ENCODE measurements around the gene PIEZO2.
"Not testable (repeated sequence)": the region's sequence is repeated elsewhere in the genome, so short reads cannot be mapped to it uniquely, and the experiment has no call there.

PIEZO2 gene

DNA sequence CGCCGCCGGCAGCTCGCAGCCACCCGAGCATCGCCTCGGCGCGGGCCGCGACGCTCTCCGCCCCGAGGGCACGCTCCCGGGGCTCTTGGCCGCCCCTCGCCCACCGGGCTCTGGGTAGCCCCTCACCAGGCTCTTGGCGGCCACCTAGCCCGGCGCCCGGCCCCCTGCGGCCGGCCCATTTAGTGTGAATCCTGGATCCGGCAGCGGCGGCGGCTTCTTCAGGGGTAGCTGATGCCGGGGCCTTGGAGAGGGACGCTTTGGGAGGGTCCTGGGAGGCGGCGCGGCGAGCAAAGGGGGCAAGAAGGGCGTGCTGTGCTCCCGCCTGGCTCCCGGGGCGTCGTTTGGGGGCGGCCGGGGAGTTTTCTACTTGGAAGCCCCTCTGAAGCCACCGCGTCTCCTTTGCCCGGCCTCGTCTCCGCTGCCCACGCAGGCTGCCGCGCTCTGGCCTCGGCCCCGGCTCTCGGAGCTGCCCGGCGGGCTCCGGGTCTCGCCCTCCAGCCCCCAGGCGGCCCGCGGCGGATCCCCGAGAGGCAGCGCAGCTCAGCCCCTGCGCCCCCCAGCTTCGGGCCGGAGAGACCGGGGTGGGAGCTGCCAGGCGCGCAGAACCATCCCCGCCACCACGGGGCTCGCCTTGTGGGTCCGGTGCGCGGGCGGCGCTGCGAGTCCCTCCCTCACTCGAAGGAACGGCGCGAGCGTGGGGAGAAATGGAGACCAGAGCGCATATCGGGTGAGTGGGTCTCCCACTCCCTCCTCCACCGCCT, 509 bp downstream of the PIEZO2 start:
- no peak for DNase-seq

DNA sequence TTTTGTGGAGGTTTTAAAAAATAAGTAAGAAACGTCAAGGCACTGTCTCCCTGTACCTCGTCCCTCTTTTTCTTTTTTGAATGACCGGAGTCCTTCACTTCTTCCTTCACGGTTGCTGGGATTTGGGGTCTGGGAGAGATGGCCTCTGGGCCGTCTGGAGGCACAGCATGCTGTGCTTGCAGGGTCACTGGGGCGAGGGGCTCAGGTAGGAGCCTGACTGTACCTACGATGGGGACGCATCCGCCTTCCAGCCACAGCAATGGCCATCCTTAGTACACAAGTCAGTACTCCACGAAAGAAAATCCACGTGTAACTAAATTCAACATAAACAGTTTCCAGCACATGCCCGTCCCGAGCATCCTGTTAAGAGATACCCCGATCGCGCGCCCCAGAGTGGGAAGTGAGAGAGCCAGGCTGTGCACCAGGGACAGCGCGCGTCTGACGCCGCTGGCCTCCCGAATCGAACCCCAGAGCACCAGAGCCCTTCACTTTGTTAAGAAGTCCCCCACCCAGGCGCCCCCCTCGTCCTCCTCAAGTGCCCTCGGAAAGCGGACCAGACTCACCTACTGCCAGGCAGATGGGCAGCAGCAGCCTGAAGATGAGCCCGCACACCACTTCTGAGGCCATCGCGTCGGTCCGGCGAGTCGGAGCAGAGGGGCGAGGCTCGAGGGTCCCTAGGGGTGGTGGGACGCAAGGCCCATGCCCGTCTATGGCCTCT, 1.2 kb downstream of the PIEZO2 start:
- DNase-seq: no peak

DNA sequence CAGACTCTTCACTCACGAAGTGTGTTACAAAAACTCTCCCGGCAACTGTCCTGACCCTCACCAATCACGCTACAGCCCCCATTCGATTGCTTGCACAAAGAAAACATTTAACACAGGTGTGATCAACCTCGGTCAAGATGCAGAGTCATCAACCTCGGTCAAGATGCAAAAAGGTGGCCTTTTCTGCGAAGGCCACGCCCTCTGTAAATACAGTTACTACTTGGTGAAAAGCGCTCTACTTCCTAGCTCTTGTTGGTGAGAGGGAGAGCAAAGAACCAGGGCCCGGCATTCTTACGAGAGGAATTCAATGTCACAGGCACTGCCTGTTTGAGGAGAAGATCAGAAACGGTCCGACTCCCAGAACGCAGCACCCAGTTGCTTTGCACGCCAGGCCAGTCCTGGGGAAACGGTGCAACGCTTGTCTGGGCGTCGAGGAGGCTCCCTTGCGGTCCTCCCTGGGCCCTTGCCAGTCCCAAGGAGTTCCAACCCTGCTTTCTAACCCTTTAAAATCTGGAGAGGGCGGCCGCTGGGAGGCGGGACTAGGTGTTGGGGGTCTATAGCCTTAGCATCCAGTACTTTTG, 1.9 kb downstream of the PIEZO2 start:
- no peak for DNase-seq

DNA sequence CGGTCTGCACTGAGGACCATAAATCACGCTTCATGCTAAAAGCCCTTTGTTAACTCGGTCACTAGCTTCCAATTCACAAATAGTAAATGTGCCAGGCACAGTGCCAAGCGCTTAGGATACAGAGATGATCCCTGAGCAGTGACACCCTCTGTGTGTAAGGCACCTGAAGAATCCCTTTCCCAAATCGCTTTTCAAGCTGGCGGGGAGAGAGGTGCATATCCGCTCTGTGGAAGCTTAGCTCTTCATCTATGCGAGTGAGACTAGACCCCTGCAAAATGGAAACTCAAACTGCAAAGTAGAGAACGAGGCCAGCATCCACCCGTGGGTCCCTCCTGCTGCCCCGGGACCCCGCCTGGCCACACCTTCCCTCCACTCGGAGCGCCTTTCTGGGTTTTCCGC, 2.4 kb downstream of the PIEZO2 start:
- DNase-seq: no peak

DNA sequence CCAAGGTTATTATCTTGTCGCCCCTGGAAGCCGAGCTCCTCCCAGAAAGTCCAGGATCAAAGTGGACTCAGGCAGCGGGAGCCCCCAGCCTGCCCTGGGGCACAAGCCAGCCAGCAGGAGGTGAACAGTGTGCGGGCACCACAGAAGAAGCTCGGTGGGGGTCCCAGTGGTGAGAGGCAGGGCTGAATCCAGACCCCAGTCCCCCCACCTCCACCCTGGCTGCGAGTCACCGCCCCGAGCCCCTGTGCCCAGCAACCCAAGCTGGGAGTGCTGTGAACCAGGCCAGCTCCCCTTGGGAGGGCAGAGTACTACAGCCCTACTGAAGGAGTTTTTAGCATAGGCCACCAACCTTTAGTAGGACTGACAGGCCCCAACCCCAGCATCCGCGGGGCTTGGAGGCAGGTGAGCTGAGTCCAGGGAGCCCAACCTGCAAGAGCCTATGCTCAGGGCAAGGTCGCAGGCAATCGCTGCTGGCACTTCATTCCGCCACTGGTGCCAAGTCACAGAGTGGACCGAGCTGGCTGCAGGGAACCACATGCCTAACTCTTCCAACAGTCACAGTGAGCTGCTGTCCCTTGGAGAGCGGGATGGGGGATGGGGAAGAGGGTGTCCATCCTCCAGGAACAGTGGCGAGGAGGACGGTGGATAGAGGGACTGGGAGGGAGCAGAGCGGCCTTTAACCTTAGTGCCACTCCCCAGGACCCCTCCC, 3.0 kb downstream of the PIEZO2 start:
- DNase-seq: no peak

DNA sequence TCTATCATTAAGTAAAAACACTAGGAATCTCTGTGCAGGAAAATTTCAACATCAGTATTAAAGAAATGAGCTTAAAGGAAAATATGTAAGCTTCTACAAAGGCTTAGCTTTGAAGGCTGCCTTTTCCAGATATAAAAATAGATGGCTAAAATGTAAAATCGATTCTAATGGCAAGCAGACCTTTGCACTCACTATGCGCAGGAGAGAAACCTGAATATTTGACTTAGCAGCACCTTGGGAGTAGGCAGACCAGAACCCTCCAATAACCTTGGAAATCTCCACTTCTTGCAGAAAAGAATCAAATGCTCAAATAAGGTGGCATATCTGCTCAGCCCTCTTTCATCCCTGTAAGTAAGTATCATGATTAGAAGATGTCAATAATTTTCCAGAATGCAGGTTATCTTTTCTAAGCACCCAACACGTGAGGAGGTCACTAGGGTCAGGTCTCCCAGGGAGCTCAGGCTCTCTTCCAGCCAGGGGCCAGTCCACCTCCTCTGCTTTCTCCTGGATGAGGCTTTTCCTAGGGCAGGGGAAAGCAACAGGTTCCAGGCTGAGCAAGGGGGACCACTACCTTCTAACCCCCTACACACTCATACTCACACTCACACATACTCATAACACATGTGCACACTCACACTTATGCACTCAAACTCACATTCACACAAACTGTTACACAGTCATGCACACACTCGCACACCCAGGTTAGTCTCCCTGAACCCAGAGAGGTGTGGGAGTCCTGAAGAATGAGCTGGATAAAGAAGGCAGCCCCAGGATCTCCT, 3.8 kb downstream of the PIEZO2 start:
- DNase-seq: no peak

DNA sequence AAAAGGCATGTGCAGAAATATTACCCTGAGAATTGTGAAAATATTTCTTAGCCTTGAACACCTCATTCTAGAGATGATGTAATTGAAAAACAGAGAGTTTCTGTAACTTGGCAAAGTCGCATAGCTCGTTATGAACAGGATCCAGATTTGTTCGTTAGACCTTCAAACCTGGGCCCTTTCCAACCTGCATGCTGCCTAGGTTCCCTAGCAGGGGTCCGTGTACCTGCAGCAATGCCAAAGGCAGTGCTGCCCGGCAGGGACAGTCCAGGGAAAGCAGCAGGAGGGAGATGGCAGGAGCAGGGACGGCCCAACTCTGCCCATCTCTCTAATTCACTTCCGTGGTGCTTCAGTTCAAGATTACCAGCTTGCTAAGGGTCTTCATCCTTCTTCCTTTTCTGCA, 12.0 kb downstream of the PIEZO2 start:
- no peak for DNase-seq

DNA sequence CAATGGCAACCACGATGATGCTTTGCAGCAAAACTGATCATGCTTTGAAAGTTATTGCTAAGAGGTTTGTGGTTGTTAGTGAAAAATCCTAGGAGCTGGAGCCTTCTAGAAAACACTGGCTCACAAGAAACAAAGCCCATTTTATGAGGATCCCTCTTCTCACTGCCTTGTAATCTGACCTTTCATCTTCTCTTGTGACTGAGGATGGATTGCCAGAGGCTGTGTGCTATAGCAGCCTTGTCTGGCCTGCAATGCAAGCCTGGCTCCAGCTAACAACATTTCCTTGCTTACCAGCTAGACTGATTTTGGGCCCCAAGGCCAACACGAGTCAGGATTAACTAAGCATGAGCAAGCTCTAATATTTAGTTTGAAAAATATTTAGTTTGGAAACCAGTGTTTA, 13.1 kb downstream of the PIEZO2 start:
- no peak for DNase-seq

DNA sequence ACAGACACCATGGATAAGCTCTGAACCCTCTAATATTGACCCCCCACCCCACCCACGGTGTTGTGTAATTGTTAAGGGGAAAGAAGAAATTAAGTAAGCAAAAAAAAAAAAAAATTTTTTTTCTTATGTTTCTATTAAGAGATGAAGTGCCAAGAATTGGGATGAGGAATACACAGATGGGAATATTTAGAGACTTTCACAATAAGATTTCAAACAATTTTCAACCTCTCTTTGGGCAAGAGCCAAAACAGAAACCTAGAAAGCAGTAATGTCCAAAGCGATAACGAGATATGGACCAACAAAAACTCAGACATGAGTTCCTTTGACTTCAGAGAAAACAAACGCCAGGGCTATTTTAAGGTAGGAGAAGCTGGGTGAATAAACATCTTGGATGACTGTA, 14.4 kb downstream of the PIEZO2 start:
- DNase-seq: no peak

DNA sequence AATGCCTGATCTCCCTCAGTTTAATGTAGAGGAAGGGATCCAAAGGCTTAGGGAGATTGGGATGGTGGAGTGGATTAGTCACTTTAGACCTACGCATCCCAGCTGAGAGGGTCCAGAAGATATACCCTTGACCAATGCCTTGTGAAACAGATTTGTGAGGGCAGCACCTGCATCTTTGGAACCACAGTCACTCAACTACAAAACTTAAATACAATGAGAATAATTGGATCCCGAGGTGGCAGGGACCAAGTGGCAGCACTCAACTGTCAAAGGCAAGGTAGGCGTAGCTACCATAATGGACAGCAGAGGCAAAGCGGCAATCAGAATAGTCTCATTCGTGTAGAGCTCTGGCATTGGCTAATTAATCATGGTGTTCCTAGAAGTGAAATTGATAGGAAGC, 20.3 kb downstream of the PIEZO2 start:
- DNase-seq: not testable (repeated sequence)

DNA sequence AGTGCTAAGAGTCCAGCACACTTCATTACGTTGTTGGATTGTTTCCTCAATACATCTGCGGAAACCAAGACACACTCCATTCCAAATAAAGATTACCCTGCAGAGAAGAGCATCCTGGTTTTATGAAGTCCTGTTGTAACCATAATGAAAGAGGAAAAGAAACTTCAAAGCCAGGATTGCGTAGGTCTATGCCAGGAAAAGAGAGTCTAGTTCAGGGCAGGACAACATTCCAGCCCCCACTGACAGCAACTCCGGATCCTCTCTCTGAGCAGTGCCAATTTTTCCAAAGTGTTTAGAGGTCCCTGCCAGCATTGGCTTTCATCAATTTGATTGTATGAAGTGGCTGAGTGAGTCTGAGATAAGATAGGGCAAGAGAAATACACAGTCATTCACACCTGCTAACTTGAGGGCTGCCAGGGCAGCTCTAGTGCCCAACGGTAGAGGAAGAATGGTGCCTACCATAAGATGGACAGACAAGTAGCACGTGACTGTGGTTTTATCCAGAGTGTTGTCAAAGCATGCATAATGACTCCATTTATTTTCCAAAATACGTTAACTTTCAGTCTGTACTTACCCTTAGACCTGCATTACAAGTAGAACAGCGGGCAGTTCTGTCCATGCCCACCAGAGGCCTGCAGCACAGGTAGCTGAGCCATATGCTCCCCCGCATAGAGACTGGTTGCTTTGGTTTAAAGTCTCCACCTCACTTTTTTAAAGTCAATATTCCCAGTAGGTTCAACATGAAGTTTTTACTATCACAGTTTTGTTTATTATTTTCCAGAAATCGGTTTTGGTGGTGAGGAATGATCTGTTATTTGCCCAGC, 23.7 kb downstream of the PIEZO2 start:
- no peak for DNase-seq

DNA sequence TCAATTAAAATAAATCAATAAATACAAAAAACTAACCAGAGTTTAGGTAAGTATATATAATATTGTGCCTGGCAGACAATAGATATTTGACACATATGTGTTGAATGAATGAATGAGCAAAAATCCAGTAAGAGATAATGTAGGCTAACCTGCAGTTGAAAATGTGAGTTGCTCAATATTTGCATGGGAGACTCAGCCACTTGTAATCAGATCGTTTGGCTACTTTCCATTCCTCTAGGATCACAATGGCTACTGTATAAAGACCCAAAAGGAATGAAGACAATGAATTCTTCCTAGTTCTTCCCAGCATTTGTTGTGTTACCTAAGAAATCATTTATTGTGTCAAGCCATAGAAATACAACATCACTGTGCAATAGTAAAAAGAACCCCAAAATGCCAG, 25.3 kb downstream of the PIEZO2 start:
- DNase-seq: no peak

DNA sequence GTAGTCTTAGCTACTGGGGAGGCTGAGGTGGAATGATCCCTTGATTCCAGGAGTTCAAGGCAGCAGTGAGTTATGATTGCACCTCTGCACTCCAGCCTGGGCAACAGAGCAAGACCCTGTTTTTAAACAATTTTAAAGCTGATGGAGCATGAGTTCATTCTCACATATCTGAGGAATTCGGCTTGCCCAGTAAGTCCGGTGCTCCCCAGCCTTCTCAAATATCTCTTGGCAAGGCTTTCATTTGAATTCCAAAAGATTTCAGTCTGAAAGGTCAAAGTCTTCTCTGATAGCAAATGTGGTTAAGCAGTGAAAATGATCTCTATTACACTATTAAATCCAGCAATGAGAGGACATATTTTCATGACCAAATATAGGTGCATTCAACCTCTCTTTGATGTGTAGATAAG, 27.9 kb downstream of the PIEZO2 start:
- DNase-seq: no peak

DNA sequence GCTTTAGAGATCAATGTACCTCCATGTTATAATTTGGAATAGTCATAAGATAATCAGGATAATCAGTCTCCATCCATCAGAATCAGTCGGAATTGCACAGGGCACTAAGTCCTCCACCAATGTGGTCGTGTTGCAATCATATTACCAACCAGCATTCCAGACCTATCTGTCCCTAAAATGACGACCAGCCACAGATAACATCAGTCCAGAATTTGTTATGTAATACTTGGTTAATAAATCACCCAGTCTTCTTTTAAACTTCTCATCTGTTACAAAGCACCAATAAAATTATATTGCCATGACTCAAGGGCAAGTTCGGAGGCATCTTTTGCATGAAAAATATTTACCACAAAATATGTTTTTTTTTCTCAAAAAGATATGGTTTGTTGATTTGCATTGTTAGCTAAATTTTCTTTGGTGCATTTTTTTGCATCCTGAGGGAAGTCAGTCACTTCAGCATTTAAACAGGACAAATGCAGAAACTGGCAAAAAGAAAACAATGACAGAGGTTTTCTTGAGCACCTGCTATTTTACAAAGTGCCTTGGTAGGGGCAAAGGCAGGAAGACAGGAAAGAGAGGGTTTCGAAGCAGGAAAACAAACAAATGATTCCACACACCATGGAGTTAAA, 29.3 kb downstream of the PIEZO2 start:
- no peak for DNase-seq

DNA sequence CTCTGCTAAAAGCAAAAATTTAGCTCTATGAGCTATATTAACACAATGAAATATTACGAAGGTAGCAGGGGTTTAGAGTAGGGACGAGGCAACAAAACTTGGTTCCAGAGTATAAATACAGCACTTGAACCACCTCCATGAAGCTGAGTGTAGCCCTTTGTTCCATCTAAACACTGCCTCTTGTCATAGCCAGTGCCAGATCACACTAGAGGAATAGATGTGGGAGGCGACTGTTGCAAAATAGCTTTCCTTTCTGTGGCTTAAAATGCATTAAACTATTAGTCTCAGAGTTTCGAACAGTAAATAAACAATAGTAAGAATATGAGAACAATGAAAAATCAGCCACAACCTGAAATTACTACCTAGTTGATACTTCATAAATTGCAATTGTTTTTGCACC, 29.8 kb downstream of the PIEZO2 start:
- DNase-seq: no peak

DNA sequence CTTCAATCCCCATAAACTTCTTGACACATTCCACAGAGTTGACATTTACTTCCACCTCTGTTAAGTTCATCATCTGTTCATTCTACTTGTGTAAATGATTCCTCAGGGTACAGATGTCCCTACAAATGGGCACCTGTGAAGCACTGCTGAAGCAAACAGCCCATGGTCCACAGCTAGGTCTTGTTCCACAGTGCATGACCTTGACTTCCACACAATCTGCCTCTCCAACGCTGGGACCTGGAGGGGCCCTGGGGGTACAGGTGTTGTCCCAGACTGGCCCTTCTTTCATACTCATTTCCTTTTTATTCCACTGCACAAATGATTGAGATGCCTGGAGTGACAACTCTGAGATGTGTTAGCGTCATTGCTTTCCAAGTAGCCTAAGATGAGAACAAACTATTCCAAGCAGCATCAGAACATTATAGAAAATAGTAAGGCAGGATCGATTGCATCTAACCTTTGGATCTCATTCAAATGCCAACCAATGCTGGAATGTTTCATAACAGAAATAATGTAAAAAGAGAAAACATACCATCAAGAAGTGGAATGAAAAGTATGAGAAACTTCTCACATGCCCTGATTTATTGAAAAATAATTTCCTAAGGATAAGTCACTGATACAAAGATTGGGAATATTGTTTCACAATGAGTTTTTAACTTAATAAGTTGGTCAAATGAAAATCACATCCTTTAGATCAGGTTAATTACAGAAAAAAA, 31.2 kb downstream of the PIEZO2 start:
- no peak for DNase-seq

DNA sequence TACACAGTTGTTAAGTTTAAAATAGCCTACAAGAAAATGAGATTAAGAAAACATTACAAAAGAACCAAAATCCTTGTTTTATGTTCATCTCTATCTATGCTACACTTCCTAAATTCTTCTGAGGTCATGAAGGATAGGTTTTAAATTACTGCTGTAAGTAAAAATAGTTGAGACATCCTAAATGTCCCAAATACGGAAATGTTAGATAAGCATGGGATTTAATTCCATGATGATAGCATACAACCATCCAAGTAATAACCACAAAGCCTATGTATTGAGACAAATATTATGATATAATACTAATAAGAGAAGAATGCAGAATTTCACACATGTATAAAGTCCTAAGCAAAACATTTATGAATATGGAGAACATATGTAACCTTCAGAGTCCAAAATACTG, 34.1 kb downstream of the PIEZO2 start:
- DNase-seq: no peak

DNA sequence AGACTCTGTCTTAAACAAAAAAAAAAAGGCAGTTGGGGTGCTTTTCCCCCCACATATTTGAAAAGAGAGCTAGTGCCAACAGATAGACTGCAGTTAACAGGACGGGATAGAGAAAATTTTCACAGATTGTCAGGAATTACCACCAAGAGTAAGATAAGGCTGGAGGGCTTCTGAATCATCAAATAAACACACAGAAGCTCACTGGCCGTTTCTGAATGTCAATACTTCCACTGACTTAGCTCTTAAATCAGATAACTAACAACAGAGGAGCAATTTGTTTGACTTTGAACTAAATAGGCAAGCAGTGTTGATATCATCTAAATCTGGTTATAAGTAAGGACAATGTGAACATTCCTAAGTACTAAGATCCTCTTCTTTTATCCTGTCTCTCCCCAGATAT, 34.7 kb downstream of the PIEZO2 start:
- no peak for DNase-seq

DNA sequence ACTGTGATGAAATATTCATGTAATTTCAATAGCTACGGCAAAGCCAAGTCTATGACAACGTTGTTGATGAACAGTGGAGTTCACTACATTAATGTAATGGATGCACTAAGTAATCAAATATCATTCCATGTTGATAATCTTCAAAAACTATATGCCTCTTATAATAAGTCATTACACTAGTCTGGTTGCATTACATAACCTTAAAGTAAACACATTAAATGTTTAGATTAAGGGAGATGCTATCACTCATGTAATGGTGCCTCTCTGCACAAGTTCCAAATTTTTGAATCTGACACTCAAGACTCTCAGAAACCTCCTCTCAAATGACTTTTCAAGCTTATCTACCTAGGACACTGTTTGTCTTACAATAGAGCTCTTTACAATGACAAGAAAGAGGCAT, 35.4 kb downstream of the PIEZO2 start:
- DNase-seq: no peak

DNA sequence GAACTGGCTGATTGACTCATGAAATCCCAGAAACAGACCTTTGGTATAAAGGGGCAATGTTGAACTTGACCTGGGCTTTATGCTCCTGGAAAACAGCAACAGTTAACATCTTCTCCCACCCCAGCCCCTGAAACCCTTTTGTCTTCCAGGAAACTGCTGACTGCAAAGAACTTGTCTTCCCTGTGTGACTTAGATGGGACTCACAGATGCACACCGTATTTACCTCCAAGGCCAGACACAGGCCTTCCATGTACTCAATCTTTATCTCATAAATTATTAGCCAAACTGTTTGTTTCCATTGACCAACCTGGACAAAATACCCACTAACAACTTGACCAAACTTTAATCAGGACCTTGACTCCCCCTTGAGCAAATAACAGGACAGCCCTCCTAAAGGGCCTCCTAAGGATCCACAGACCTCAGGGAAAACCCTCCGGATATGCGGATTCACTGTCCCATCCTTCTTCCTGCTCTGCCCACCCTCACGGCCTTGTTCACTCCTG, 36.3 kb downstream of the PIEZO2 start:
- DNase-seq: no peak

DNA sequence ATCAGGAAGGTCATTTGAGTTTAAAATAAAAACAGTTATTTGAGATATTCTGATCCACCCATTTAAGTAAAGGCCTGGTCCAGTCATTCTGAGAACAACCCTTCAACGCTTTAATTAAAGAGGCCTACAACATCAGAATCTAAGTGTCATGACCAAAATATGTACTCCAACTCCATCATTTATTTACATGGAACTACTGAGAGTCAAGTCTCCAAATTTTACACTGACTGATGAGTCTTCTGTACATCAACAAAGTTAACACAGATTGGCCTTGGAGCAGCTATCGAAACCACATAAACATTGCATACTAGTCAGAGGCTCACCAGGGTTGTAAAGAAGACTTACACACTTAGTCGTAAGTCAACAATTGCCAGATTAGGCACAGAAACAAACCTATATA, 37.1 kb downstream of the PIEZO2 start:
- DNase-seq: no peak
